Thyroid gland (tissue), 4 donors: Measurements from ENCODE around the gene ETHE1.

Source experiments
- CTCF ChIP-seq, 6 experiments: fragments of 200-600 bp in 3 of 6; fragments of 450-650 bp in 3 of 6; sonication (generic) in 3 of 6; IDR thresholded peaks; one replicate each; pipeline ENCODE4 v1.5.1; 2016 to 2019; ENCODE audit warnings: antibody characterized with exemption in 6 of 6, mild to moderate bottlenecking in 2 of 6, inconsistent platforms in 1 of 6, moderate library complexity in 1 of 6
- POLR2A ChIP-seq, 2 donors: fragments of 450-650 bp; IDR thresholded peaks; one replicate each; pipeline ENCODE4 v1.6.1; 2017; ENCODE audit warnings: antibody characterized with exemption in 2 of 2, mild to moderate bottlenecking in 2 of 2, moderate library complexity in 1 of 2

- TF ChIP-seq CTCF (IDR thresholded peaks at IDR 0.05) = no peak
- TF ChIP-seq POLR2A (IDR thresholded peaks at IDR 0.05) = no peak
These were observed 16.3 kb downstream of the ETHE1 start for GRCh38 chr19:43510713-43511112.
